Suppressor macrophage treated with lipopolysaccharide for 4 hours (primary cell): Measurements from ENCODE around the gene ATP8A2.

Source experiments
- DNase-seq: peaks from one replicate; pipeline ENCODE4 v3.0.0-alpha.2; 2020

The ATP8A2 gene

GRCh38 chr13:25901460-25902376 lies 529.9 kb downstream of the ATP8A2 start:
- DNase-seq: peak; percentile 56

- no peak for DNase-seq
Observed at GRCh38 chr13:25902455-25902854, 530.7 kb downstream of the ATP8A2 start.

- DNase-seq: no peak
Observed at GRCh38 chr13:25902891-25903341, 531.1 kb downstream of the ATP8A2 start.

GRCh38 chr13:25904830-25905229 lies 533.1 kb downstream of the ATP8A2 start:
- no peak for DNase-seq

GRCh38 chr13:25905611-25906010 lies 533.8 kb downstream of the ATP8A2 start:
- no peak for DNase-seq

- DNase-seq: peak; percentile 32
Observed at GRCh38 chr13:25906191-25906661, 534.5 kb downstream of the ATP8A2 start.

- DNase-seq: no peak
Observed at GRCh38 chr13:25908366-25908765, 536.6 kb downstream of the ATP8A2 start.

- DNase-seq: no peak
Observed at GRCh38 chr13:25910243-25910642, 538.5 kb downstream of the ATP8A2 start.

- DNase-seq: no peak
Observed at GRCh38 chr13:25910991-25911419, 539.2 kb downstream of the ATP8A2 start.

GRCh38 chr13:25912961-25913360 lies 541.2 kb downstream of the ATP8A2 start:
- no peak for DNase-seq

- no peak for DNase-seq
Observed at GRCh38 chr13:25915840-25916518, 544.2 kb downstream of the ATP8A2 start.

- no peak for DNase-seq
Observed at GRCh38 chr13:25920277-25920676, 548.5 kb downstream of the ATP8A2 start.

- no peak for DNase-seq
Observed at GRCh38 chr13:25920931-25921330, 549.2 kb downstream of the ATP8A2 start.

GRCh38 chr13:25922376-25922775 lies 550.6 kb downstream of the ATP8A2 start:
- no peak for DNase-seq

- no peak for DNase-seq
Observed at GRCh38 chr13:25923217-25924085, 551.7 kb downstream of the ATP8A2 start.

- no peak for DNase-seq
Observed at GRCh38 chr13:25927363-25927762, 555.6 kb downstream of the ATP8A2 start.

GRCh38 chr13:25927932-25928331 lies 556.2 kb downstream of the ATP8A2 start:
- no peak for DNase-seq

GRCh38 chr13:25928941-25929505 lies 557.2 kb downstream of the ATP8A2 start:
- DNase-seq: no peak

- no peak for DNase-seq
Observed at GRCh38 chr13:25929816-25930215, 558.0 kb downstream of the ATP8A2 start.

GRCh38 chr13:25930653-25931052 lies 558.9 kb downstream of the ATP8A2 start:
- no peak for DNase-seq

- DNase-seq: no peak
Observed at GRCh38 chr13:25932365-25932764, 560.6 kb downstream of the ATP8A2 start.

- DNase-seq: no peak
Observed at GRCh38 chr13:25933520-25933919, 561.7 kb downstream of the ATP8A2 start.

GRCh38 chr13:25934127-25934526 lies 562.4 kb downstream of the ATP8A2 start:
- no peak for DNase-seq
